Activated T-cell treated with anti-CD3 and anti-CD28 coated beads for 4 hours (primary cell): ENCODE results near the gene ELMO1.
"Not testable (repeated sequence)": the region's sequence is repeated elsewhere in the genome, so short reads cannot be mapped to it uniquely, and the experiment has no call there.

Experiments used
- DNase-seq: peaks from one replicate; pipeline ENCODE4 v3.0.0-alpha.2; 2020

The ELMO1 gene

DNA sequence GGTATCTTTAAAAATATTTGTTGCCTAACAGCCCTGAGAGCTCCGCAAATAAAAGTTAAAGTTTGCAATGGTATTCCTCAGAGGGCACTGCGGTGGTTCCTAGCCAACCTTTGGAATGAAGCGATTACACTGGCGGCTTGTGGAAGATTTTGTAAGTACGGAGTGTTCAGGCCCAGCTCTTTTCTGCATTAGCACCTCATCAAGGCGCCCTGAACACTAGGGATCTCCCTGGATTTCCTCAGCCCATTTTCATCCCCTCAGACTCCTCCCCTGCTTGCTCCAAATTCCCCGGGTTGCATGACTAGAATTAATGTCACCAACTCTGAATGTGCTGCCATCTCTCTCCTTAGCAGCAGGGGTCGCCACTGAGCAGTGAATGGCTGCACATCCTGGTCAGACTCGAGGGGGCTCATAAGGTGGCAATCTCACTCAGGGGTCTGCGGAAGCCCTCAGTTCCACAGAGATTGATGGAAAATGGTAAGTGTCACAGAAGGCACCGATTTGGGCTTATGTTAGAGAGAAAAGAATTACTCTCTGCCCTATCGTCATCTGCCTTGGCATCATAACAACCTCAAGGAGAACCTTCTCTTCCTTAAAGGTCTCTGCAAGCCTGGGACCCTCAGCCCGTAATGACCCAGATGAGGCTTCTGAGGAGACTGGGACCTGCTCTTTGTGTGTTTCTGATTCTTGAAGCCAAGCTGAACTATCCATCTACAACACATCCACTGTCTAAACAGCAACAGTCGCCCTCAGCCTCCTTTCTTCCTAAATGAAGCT is 461.5 kb downstream of the ELMO1 start:
- DNase-seq, result peak; percentile 45

GRCh38 chr7:36986511-36986933 is 462.1 kb downstream of the ELMO1 start:
- DNase-seq, result no peak

DNA sequence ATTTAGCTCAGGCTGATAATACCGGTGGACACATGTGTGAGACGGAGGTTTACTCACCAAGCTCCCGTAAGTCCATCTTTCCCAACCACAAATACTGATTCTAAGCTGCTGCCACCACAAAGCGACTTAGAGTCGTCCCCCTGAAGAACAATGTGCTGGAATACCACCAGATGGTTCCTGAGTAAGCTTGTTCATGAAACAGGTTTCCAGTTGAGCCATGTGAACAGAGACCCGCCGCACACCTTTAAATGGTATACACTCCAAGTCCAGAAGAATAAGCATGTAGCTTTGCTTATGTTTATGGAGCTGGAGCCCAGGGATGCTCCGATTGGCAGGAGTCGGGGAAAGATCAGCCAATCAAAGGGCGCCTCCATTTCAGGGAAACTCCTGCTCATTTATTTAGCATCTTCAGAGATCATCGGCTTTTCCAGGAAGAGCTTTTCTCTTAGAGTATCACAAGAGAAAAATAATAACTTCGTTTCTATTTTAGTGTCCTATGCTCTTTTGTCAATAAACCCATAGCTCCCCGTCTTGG is 462.7 kb downstream of the ELMO1 start:
- no peak for DNase-seq

DNA sequence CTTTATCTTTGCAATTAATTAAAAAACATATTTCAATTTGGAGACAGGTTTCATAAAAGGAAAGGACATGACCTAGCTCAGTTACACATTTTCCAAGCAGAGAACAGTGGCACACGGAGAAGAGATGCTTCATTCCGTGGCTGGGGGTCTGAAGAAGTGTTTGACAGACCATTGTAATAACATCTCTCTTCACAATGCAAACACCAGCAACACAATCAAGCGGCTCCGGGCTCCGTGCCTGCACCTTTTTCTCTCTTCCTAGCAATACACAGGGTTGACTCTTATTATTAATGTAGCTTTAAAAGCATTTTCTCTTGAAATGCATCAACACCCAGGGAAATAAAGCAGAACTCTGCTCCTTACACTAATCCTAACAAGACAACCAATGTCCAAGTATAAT is 463.3 kb downstream of the ELMO1 start:
- DNase-seq, result no peak

DNA sequence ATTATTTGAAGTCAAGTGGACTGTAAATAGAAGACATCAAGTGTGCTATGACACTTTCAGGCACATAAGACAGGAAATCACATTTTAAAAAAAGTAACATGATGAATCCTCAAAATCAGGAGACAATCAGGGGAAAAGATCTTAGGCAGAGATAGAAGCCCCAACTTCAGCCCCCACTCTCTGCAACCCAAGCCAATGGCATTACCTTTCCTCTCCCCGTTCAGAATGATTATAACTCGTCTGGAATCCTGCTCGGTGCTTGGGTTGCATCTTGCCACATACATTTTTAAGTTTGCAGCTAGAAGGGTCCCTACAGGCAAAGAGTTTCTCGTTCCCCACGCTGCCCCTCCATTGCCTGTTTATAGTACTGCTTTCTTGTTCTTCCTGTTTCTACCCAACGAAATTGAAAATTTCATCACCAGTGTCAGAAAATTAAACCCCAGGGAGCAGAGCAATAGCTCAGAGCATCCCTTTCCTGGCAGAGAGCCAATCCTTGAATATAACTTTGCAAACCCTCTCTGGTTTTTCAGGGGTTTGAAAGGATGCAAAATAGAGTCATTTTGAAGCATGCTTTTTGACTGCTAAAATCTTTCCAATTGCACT is 463.9 kb downstream of the ELMO1 start:
- no peak for DNase-seq

DNA sequence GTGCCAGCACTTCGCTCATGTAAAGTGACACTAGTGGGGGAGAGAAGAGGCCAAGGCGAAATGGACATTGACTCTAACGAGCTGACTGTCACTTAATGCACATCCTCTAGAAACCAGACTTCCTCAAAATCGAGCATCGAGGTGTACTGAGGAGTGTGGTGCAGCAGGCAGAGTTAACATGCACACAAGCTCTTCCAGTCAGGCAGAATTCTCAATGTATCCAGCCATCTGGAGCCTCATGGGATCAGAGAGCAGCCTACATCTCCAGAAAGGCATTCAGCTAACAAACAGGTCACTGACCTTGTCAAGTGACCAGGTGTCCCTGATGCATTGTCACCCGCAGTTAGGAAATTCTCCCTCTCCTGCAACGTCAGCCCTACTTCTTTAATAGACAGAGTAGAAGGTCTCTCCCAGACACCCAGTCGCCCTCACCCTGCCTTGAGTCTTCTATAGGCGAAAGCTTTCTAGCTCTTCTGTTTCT is 464.6 kb downstream of the ELMO1 start:
- no peak for DNase-seq

DNA sequence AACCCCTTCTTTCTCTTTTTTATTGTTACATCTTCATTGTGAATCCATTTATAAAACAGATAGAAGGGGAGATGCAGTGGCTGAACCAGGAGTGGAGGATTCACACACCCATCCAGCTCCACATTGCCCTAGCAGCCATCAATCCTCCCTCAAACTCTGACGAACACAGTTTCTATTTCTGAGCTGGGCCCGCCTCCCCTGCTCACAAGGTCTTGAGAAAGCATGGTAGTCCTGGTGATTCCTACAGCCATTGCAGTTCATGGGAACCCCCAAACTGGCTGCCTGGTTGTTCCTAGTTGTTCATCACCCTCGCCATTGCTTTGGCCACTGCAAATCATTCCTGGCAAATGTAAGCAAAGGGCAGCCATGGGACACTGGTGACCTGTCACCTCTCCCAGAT is 465.9 kb downstream of the ELMO1 start:
- DNase-seq, result no peak

- no peak for DNase-seq
Measured at GRCh38 chr7:36979810-36980248, 468.8 kb downstream of the ELMO1 start.

DNA sequence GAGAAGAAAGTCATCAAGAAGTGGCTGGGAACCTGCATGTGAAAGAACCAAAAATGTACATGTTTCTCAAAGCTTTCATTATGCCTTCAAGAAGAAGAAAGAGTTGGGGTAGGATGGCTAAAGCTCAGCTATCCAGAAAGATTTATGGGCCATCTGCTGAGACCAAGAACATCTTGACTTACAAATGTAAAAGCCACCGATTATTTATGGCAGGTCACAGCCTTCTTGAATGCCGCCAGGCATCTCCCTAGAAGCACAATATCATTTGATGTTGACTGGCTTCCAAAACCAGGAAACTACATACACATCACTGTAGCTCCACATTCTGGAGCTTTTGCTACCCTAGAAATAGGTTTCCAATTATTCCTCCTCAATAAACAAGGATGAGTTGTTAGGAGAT is 470.2 kb downstream of the ELMO1 start:
- no peak for DNase-seq

DNA sequence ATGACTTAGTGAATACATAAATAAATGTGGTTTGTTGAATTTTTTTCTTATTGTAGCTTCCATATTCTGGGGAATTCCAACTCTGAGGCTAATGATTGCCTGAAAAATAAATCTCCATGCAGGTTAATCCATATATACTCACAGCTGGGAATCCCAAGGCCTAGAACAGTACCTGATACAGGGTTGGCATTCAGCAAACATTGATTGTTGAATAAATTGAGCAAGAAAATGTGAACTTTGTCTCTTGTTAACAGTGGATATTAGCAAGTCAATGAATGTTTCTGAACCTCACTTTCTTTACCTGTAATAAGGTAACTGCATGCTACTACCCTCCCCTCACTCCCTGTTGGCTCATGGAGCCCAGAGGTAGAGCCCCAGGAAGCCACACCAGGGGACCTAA is 470.8 kb downstream of the ELMO1 start:
- no peak for DNase-seq

DNA sequence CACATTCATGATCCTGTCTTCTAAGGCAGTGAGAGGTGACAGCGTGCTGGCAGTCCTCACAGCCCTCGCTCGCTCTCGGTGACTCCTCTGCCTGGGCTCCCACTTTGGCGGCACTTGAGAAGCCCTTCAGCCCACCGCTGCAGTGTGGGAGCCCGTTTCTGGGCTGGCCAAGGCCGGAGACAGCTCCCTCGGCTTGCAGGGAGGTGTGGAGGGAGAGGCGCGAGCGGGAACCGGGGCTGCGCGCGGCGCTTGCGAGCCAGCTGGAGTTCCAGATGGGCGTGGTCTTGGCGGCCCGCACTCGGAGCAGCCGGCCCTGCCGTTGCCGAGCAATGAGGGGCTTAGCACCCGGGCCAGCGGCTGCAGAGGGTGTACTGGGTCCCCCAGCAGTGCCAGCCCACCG is 475.1 kb downstream of the ELMO1 start:
- DNase-seq, result not testable (repeated sequence)

GRCh38 chr7:36972140-36972518 is 476.5 kb downstream of the ELMO1 start:
- DNase-seq, result no peak

GRCh38 chr7:36971515-36972139 is 477.0 kb downstream of the ELMO1 start:
- no peak for DNase-seq

DNA sequence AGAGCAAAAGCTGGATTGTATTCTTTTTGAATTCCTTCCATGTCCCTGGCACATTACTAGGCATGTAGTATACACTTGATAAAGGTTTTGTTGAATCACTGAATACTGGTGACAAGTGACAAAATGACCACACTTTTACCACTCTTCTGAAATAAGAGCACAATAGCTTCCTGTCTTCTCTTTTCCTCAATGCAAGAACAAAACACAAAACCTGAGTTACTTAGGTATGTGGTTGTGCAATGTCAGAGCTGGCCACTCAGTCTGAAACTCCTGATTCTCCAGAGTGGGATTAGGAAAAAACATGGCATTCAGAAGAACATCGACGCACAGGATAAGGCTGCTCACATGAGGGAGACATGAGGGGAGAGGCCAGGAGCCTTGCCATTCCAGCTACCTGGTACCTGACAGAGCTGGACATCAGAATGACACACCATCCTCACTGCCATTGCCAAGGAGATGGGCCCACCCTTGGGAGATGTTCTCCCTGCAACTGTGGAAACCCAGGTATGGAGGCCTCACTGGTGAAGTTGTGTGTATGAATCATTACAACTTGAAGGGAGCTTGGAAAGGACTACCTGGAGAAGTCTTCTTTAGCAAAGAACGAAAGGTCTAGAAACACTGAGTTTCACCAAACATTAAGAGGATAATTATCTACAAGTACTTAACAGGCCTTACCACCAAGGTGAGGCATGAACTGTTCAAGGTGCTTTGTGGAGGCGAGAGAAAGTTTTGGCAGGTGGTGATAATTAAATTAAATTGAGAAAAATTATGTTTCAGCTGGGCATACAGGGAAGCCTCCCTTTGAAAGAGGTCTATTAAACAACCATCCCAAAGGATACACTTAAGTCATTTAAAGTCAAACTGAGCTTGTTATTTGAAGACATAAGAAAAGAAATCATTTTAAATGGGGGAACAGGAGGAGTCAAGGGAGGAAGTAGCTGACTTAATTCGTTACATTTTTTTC is 477.8 kb downstream of the ELMO1 start:
- DNase-seq, result no peak

GRCh38 chr7:36969376-36969775 is 479.3 kb downstream of the ELMO1 start:
- no peak for DNase-seq

DNA sequence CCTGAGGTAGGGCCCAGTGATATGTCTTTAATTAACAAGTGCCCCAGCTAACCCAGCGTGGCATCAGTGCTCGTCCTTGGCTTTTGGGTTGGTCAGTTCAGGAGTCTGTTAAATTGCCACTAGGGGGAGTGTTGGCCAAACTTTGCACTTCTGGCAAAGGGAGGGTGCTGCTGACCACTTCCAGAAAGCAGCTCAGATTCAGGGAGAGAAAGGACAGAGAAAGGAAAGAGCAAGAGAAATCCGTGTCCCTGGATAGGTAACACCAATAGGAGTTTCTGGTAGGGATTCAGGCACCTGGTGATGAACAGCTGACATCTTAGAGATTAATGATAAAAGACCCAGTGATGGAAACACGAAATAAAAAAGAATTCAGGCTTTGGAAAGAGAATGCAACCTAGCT is 481.3 kb downstream of the ELMO1 start:
- DNase-seq, result no peak

DNA sequence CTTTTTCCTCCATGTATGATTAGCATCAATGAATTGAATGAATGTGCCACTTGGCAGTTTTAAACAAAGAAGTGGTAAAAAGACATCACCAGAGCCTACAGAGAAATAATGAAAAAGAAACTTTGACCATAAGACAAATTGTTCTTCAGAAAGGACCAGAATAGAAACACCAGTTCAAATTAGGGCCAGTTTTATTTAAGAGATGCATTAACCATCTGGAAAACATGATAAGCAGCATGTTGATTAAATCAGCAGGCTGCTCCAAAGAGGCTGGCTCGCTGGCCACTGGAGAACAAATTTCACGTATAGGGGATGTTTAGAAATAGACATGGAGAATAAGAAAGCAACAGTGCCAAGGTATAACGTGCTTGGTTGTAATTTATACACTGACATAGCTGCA is 482.0 kb downstream of the ELMO1 start:
- no peak for DNase-seq

DNA sequence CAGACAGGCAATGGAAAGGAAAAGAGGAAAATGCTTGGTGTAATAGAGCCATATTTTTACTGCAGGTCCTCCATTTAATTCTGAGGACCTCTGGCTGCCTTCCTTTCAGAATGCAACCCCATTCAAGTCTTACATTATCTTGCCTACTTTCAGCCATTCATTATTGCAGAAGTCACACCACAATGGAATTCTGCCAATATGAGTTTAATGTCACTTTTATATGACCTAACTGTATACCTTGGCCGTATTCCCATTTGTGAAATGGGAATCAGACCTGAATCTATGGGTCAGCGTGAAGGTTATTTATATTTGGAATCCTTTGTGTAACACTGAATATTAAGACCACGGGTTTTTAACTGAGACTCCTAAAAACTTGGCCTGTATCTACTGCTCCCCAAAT is 482.6 kb downstream of the ELMO1 start:
- DNase-seq, result no peak

DNA sequence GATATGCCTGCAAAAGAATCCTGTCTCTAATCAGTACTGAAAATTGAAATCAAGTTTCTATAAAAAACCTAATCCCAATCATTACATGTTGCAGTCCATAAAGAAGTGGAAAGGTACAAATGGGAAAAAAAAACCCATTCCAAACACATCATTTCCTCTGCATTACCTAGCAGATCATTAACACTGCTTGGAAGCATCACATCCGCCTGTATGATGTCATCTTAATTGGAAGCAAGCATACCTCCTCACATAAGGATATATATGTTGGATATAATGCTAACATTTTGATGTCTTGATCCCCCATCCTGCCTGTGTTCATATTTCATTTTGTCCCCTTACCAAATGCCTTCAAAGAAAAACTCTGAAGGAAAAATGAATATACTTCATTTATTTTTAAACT is 483.0 kb downstream of the ELMO1 start:
- DNase-seq, result no peak

- DNase-seq, result no peak
Measured at GRCh38 chr7:36964297-36964696, 484.4 kb downstream of the ELMO1 start.

GRCh38 chr7:36962367-36962766 is 486.3 kb downstream of the ELMO1 start:
- DNase-seq, result no peak

DNA sequence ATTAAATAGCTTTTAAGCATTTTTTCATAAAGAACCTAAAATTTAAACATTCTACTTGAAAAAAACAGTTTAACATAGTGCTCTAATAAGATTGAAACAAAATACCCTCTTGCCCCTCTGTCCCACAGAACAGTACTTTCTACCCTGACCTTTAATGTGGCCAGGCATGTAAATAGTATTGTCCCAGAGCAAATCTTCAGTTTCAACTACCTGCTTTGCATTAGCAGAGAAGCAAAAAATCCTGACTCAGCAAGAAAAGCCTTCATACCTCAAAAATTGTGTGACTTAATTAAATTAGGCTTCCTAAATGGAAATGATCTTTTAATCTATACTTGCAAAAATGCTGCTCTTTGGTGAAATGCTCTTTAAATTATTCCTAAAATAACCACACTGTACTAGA is 487.0 kb downstream of the ELMO1 start:
- no peak for DNase-seq

- DNase-seq, result no peak
Measured at GRCh38 chr7:36961097-36961496, 487.6 kb downstream of the ELMO1 start.
